ENCODE measurements around the gene PCDHGA2.
"Not testable (repeated sequence)": the region's sequence is repeated elsewhere in the genome, so short reads cannot be mapped to it uniquely, and the experiment has no call there.

PCDHGA2 gene

GRCh38 chr5:141342773-141343172 lies 4.2 kb downstream of the PCDHGA2 start:
- no peak overlapping the region for H3K4me3 ChIP-seq (ENCODE audit: low read depth, low read length)
- TF ChIP-seq CTCF (IDR thresholded peaks at IDR 0.05; ENCODE audit: control insufficient read depth, extremely low read depth, insufficient read depth): no peak
- DNase-seq (ENCODE audit: low read depth): no peak

DNA sequence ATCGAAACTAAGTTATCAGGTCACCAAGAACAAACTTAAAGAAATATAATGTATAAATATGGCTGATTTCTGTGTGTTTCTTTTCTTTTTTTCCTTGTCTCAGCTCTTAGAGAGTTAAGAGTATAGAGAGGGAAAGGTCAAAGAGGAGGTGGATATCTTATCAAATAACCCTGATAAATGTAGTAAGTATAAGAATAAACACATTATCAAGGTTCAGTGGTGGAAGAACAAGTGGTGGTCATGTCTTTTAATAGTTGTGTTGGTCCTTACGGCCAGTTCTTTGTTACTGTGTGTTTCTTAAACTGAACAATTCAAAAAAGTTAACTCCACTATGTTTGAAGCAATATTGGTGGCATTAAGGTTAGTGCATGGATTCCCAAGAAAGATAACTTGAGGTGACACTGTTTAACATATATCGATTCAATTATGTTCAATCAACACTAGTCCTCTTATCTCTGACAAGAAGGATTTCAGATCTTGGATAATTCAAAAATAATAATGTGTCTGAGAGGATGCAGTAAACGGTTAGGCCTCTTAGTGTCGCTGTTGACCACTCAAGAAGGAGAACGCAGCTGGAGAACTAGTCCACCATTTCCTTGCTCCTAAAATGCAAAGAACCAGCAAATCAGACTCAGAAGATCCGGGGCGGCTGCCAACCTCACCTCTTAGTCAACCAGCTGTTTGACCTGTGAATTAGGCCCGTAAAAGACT lies 4.8 kb downstream of the PCDHGA2 start, which contains the start of gene PCDHGA3:
Gene PCDHGA3, plus strand, starts transcription at position 588 of the 711 bp plus-strand sequence. CDS start 205 bp downstream, outside the sequence.
- DNase-seq (ENCODE audit: low read depth): peak; percentile 39
- TF ChIP-seq CTCF (IDR thresholded peaks at IDR 0.05; ENCODE audit: control insufficient read depth, extremely low read depth, insufficient read depth): peak; percentile 59
- peak within 1 kb of the TSS; percentile 53 for H3K4me3 ChIP-seq (ENCODE audit: low read depth, low read length)

DNA sequence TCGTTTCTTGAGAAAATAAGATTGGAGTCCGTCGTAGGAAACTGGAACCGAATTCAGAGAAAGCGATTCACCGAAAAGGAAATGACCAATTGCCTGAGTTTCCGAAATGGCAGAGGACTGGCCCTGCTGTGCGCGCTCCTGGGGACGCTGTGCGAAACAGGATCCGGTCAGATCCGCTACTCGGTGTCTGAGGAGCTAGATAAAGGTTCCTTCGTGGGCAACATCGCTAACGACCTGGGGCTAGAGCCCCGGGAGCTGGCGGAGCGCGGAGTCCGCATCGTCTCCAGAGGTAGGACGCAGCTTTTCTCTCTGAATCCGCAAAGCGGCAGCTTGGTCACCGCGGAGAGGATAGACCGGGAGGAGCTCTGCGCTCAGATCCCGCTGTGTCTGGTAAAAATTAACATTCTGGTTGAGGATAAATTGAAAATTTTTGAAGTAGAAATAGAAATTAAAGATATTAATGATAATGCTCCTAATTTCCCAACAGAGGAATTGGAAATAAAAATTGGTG lies 5.4 kb downstream of the PCDHGA2 start:
- no peak for DNase-seq (ENCODE audit: low read depth)
- H3K4me3 ChIP-seq (ENCODE audit: low read depth, low read length): peak overlapping the region; percentile 53
- no peak for TF ChIP-seq CTCF (IDR thresholded peaks at IDR 0.05; ENCODE audit: control insufficient read depth, extremely low read depth, insufficient read depth)

DNA sequence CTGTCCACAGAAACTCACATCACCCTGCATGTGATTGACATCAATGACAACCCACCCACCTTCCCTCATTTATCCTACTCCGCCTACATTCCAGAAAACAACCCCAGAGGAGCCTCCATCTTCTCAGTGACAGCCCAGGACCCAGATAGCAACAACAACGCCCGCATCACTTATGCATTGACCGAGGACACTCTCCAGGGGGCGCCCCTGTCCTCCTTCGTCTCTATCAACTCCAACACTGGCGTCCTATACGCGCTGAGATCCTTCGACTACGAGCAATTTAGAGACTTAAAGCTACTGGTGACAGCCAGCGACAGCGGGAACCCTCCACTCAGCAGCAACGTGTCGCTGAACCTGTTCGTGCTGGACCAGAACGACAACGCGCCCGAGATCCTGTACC lies 6.8 kb downstream of the PCDHGA2 start:
- no peak for TF ChIP-seq CTCF (IDR thresholded peaks at IDR 0.05; ENCODE audit: control insufficient read depth, extremely low read depth, insufficient read depth)
- DNase-seq (ENCODE audit: low read depth): no peak
- H3K4me3 ChIP-seq (ENCODE audit: low read depth, low read length): no peak overlapping the region

- not testable (repeated sequence) for DNase-seq (ENCODE audit: low read depth); H3K4me3 ChIP-seq (ENCODE audit: low read depth, low read length)
These were observed 7.5 kb downstream of the PCDHGA2 start for GRCh38 chr5:141346017-141346416.

DNA sequence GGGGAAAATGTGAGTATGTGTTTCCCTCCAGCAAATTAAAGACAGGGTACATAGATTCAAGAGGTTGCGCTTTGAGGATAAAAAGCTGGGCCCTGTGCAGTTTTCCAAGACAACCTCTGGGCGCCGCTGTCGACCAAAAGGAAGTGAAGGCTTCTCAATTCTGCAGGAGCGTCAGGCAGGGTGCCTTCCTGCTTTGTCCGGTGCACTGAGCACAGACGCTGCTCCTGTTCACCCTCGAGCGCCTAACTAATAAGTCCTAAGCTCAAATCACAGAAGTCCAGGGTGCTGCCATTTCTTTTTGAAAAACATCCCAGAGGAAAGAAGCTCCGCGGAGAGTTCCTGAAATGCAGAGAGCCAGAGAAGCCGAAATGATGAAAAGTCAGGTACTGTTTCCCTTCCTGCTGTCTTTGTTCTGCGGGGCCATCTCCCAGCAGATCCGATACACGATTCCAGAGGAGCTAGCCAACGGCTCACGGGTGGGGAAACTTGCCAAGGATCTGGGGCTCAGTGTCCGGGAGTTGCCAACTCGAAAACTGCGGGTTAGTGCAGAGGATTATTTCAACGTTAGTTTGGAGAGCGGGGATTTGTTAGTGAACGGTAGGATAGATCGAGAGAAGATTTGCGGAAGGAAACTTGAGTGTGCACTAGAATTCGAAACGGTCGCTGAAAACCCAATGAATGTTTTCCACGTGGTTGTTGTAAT lies 11.5 kb downstream of the PCDHGA2 start, which contains the start of gene PCDHGB1:
Gene PCDHGB1, plus strand, starts transcription at position 183 of the 703 bp plus-strand sequence. Its CDS starts 162 bp downstream, at position 345.
- peak; percentile 78 for TF ChIP-seq CTCF (IDR thresholded peaks at IDR 0.05; ENCODE audit: control insufficient read depth, extremely low read depth, insufficient read depth)
- H3K4me3 ChIP-seq (ENCODE audit: low read depth, low read length): peak within 1 kb of the TSS; percentile 66
- DNase-seq (ENCODE audit: low read depth): peak; percentile 73

DNA sequence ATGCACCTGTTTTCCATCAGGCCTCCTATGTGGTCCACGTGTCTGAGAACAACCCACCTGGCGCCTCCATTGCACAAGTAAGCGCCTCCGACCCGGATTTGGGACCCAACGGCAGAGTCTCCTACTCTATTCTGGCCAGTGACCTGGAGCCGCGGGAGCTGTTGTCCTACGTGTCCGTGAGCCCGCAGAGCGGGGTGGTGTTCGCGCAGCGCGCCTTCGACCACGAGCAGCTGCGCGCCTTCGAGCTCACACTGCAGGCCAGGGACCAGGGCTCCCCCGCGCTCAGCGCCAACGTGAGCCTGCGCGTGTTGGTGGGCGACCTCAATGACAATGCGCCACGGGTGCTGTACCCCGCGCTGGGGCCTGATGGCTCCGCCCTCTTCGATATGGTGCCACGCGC lies 13.0 kb downstream of the PCDHGA2 start:
- H3K4me3 ChIP-seq (ENCODE audit: low read depth, low read length): no peak overlapping the region
- DNase-seq (ENCODE audit: low read depth): no peak
- no peak for TF ChIP-seq CTCF (IDR thresholded peaks at IDR 0.05; ENCODE audit: control insufficient read depth, extremely low read depth, insufficient read depth)
